GM21390 (cell line): Measurements from ENCODE around the gene KBTBD4.
"Not testable (repeated sequence)": the region's sequence is repeated elsewhere in the genome, so short reads cannot be mapped to it uniquely, and the experiment has no call there.

Source experiments
- ATAC-seq: cut with Tn5 transposase; IDR thresholded peaks from one replicate; pipeline ENCODE4 v1.9.1; 2021; ENCODE audit not compliant: unreplicated experiment

The KBTBD4 gene

DNA sequence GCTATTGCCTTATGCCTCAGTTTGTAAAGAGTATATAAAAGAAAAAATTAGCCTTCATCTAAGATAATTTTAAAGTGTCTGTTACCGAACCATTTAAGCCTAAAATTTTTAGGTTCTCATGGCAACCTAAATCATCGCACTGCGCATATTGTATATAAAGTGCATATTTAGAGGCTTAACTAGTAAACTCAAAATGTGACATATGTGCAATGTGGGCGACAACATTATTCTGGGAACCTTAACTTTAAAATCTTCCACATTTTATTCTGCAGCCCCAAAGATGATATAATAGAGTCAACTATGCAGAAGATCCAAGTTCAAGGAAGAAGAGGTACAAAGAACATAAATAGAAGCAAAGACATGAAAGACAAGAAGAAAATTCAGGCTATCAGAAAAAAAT lies 48.8 kb downstream of the KBTBD4 start:
- no peak for ATAC-seq

DNA sequence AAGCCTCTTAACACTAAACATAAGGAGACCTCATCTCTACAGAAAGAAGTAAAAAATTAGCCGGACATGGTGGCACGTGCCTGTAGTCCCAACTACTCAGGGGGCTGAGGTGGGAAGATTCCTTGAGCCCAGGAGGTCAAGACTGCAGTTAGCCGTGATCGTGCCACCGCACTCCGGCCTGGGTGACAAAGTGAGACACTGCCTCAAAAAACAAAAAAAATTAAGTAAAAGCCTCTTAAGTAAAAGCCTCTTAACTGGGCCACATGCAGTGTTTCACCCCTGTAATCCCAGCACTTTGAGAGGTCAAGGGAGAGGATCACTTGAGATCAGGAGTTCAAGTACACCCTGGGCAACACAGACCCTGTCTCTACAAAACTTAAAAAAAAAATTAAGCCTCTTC lies 51.6 kb downstream of the KBTBD4 start:
- no peak for ATAC-seq

DNA sequence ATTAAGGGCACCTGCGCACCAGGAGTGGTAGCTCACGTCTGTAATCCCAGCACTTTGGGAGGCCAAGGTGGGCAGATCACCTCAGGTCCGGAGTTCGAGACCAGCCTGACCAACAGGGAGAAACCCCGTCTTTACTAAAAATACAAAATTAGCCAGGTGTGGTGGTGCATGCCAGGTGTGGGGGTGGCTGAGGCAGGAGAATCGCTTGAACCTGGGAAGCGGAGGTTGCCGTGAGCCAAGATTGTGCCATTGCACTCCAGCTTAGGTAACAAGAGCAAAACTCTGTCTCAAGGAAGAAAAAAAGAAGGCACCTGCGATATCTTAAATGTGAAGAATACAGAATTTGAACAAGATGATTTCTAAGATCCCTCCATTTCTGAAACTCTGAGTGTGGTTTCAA lies 52.7 kb downstream of the KBTBD4 start:
- ATAC-seq, result not testable (repeated sequence)

- no peak for ATAC-seq
Observed at GRCh38 chr11:47524291-47524874, 54.4 kb downstream of the KBTBD4 start.

- ATAC-seq, result peak; percentile 49
Observed at GRCh38 chr11:47523490-47524225, 55.1 kb downstream of the KBTBD4 start.
